Measurements from ENCODE around the gene PCDHGA2. TPM values are rescaled to one million over a fixed set of nuclear protein-coding genes. Genes with fewer than 3 reads are reported as not detected.

The PCDHGA2 gene
- total RNA-seq, 1 experiment from 2014 or later: 0.96 TPM

DNA sequence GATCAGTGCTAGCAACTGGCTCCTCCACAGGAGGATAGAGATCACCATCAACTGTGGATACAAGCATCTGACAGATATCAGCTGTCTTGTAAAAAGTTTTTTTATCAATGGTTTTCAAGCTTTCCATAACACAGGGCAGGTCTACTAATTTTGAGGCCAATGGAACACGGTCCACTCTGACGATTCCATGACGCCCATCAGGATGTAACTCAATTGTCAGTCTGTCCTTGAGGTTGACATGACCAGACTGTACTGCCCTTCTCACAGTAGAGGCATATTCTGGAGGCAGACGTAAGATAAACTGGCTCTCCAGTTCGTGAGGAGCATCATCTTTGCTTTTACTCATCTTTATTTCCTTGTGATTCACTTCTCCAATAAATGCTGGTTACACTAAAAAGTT, 18.9 kb upstream of the PCDHGA2 start:
- DNase-seq (ENCODE audit: low spot score) (no peak), ATAC-seq (no peak)
- Mint-ChIP-seq H3K36me3 (peaks cover 48% of the 10 kb centered on the region), H3K9me3 (peaks cover 33% of the 10 kb centered on the region), H3K27me3 (ENCODE audit: low read depth) (peaks cover 24% of the 10 kb centered on the region), H3K27ac (peak overlapping the region; percentile 99), H3K4me1 (peaks cover 24% of the 10 kb centered on the region), H3K4me3 (peak overlapping the region; percentile 99)
- TF ChIP-seq, protein P1, sequence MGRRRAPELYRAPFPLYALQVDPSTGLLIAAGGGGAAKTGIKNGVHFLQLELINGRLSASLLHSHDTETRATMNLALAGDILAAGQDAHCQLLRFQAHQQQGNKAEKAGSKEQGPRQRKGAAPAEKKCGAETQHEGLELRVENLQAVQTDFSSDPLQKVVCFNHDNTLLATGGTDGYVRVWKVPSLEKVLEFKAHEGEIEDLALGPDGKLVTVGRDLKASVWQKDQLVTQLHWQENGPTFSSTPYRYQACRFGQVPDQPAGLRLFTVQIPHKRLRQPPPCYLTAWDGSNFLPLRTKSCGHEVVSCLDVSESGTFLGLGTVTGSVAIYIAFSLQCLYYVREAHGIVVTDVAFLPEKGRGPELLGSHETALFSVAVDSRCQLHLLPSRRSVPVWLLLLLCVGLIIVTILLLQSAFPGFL (CRISPR knock-in tag; IDR thresholded peaks at IDR 0.05; ENCODE audit: borderline replicate concordance): no peak
- TF ChIP-seq, protein P2, sequence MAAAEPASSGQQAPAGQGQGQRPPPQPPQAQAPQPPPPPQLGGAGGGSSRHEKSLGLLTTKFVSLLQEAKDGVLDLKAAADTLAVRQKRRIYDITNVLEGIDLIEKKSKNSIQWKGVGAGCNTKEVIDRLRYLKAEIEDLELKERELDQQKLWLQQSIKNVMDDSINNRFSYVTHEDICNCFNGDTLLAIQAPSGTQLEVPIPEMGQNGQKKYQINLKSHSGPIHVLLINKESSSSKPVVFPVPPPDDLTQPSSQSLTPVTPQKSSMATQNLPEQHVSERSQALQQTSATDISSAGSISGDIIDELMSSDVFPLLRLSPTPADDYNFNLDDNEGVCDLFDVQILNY (CRISPR knock-in tag; IDR thresholded peaks at IDR 0.05): no peak
- TF ChIP-seq, protein P3, sequence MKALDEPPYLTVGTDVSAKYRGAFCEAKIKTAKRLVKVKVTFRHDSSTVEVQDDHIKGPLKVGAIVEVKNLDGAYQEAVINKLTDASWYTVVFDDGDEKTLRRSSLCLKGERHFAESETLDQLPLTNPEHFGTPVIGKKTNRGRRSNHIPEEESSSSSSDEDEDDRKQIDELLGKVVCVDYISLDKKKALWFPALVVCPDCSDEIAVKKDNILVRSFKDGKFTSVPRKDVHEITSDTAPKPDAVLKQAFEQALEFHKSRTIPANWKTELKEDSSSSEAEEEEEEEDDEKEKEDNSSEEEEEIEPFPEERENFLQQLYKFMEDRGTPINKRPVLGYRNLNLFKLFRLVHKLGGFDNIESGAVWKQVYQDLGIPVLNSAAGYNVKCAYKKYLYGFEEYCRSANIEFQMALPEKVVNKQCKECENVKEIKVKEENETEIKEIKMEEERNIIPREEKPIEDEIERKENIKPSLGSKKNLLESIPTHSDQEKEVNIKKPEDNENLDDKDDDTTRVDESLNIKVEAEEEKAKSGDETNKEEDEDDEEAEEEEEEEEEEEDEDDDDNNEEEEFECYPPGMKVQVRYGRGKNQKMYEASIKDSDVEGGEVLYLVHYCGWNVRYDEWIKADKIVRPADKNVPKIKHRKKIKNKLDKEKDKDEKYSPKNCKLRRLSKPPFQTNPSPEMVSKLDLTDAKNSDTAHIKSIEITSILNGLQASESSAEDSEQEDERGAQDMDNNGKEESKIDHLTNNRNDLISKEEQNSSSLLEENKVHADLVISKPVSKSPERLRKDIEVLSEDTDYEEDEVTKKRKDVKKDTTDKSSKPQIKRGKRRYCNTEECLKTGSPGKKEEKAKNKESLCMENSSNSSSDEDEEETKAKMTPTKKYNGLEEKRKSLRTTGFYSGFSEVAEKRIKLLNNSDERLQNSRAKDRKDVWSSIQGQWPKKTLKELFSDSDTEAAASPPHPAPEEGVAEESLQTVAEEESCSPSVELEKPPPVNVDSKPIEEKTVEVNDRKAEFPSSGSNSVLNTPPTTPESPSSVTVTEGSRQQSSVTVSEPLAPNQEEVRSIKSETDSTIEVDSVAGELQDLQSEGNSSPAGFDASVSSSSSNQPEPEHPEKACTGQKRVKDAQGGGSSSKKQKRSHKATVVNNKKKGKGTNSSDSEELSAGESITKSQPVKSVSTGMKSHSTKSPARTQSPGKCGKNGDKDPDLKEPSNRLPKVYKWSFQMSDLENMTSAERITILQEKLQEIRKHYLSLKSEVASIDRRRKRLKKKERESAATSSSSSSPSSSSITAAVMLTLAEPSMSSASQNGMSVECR (CRISPR knock-in tag; IDR thresholded peaks at IDR 0.05; ENCODE audit: borderline replicate concordance): no peak
- TF ChIP-seq MXD4 (CRISPR knock-in tag; IDR thresholded peaks at IDR 0.05; ENCODE audit: borderline replicate concordance) (no peak), HMGA2 (CRISPR knock-in tag; IDR thresholded peaks at IDR 0.05) (no peak), GABPB1 (CRISPR knock-in tag; IDR thresholded peaks at IDR 0.05) (no peak)
- TF ChIP-seq, protein P4, sequence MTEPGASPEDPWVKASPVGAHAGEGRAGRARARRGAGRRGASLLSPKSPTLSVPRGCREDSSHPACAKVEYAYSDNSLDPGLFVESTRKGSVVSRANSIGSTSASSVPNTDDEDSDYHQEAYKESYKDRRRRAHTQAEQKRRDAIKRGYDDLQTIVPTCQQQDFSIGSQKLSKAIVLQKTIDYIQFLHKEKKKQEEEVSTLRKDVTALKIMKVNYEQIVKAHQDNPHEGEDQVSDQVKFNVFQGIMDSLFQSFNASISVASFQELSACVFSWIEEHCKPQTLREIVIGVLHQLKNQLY (CRISPR knock-in tag; IDR thresholded peaks at IDR 0.05): no peak
- ChIA-PET CTCF (interaction anchor here (0.5 to 4.9 kb wide), 40 partner anchors 8 to 244 kb away, joined by 3 to 46 read pairs (median 6); partner anchors contain the start of genes PCDHB10, PCDHB11, PCDHB12 and PCDHB14), POLR2A (interaction anchor here (0.8 to 1.6 kb wide), 4 partner anchors 11 to 238 kb away, joined by 3 to 5 read pairs (median 4); partner anchors contain the start of genes PCDHB15 and PCDHGA1)

DNA sequence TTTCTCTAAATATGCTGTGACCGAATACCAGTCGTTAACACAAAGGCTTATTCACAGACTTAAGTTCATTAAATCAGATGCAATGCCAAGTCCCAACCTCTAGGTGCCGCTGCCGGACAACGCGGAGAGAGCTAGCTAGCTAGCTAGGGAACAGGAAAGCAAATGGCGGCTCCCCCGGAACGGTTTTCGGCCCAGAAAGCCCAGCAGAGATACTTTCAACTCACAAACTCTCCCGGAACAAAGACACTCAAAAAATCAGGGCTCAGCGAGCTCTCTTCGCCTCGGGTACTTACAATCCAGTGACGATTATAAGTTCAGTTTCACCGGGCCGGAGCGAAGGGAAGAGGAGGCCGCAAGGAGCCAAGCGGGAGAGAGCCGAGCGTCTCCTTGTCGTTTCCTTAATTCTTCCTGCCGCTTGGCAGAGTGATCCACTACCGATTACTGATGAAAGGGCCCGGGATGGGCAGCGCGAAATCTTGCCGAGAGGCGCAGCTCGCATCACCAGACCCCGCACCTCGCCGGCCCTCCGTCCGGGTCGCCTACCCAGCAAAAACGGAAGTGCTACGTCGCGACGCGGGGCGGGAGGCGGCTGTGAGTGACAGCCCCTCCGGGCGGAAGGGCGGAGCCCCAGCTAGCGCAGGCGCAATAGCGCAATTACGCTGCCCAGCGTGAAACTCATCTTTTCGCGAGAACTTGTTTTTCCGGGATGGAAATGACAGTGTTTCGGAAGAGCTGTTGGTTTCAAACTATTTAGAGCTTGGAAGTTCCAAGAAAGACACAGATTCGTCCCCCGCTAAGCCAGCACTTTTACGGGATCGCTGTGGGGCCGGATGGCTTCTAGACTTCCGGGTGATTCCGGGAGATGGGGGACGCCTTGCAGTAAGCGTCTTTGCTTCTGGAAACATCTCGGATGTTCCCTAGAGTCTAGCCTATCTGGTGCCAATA, 18.1 kb upstream of the PCDHGA2 start, which contains the start of gene TAF7:
TAF7 (minus strand) TSS at position 560 of the 945 bp plus-strand sequence. CDS start 740 bp downstream, outside the sequence.
- Mint-ChIP-seq H3K4me3 (peak within 1 kb of the TSS; percentile 99), H3K36me3 (peaks cover 46% of the 10 kb centered on the region), H3K4me1 (peaks cover 24% of the 10 kb centered on the region), H3K27ac (peak within 1 kb of the TSS; percentile 99), H3K27me3 (ENCODE audit: low read depth) (peaks cover 24% of the 10 kb centered on the region), H3K9me3 (peaks cover 33% of the 10 kb centered on the region)
- ChIA-PET POLR2A (interaction anchor here (0.6 to 1.6 kb wide), 9 partner anchors 10 to 237 kb away, joined by 3 to 8 read pairs (median 4); partner anchors contain the start of genes PCDHB15, PCDHB2, PCDHGA1 and PCDHGA2), CTCF (interaction anchor here (0.5 to 4.9 kb wide), 43 partner anchors 9 to 316 kb away, joined by 3 to 46 read pairs (median 5); partner anchors contain the start of genes HDAC3, PCDHB10, PCDHB11 and PCDHB12)
- peak; percentile 94 for ATAC-seq
- peak; percentile 95 for DNase-seq (ENCODE audit: low spot score)
- TF ChIP-seq, protein P5, sequence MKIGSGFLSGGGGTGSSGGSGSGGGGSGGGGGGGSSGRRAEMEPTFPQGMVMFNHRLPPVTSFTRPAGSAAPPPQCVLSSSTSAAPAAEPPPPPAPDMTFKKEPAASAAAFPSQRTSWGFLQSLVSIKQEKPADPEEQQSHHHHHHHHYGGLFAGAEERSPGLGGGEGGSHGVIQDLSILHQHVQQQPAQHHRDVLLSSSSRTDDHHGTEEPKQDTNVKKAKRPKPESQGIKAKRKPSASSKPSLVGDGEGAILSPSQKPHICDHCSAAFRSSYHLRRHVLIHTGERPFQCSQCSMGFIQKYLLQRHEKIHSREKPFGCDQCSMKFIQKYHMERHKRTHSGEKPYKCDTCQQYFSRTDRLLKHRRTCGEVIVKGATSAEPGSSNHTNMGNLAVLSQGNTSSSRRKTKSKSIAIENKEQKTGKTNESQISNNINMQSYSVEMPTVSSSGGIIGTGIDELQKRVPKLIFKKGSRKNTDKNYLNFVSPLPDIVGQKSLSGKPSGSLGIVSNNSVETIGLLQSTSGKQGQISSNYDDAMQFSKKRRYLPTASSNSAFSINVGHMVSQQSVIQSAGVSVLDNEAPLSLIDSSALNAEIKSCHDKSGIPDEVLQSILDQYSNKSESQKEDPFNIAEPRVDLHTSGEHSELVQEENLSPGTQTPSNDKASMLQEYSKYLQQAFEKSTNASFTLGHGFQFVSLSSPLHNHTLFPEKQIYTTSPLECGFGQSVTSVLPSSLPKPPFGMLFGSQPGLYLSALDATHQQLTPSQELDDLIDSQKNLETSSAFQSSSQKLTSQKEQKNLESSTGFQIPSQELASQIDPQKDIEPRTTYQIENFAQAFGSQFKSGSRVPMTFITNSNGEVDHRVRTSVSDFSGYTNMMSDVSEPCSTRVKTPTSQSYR (CRISPR knock-in tag; IDR thresholded peaks at IDR 0.05): no peak
- TF ChIP-seq NFYB (CRISPR knock-in tag; conservative IDR thresholded peaks at IDR 0.05; ENCODE audit: low read depth): no peak
- TF ChIP-seq KAT7 (CRISPR knock-in tag; IDR thresholded peaks at IDR 0.05; ENCODE audit: borderline replicate concordance): no peak
- TF ChIP-seq NR1H2 (CRISPR knock-in tag; IDR thresholded peaks at IDR 0.05): 0 out of 2 replicates have a peak, but pooled peaks have one; percentile 48
- TF ChIP-seq ZNF396 (CRISPR knock-in tag; IDR thresholded peaks at IDR 0.05; ENCODE audit: borderline replicate concordance): no peak
- no peak for TF ChIP-seq EMX1 (CRISPR knock-in tag; IDR thresholded peaks at IDR 0.05)
- TF ChIP-seq, protein P6, sequence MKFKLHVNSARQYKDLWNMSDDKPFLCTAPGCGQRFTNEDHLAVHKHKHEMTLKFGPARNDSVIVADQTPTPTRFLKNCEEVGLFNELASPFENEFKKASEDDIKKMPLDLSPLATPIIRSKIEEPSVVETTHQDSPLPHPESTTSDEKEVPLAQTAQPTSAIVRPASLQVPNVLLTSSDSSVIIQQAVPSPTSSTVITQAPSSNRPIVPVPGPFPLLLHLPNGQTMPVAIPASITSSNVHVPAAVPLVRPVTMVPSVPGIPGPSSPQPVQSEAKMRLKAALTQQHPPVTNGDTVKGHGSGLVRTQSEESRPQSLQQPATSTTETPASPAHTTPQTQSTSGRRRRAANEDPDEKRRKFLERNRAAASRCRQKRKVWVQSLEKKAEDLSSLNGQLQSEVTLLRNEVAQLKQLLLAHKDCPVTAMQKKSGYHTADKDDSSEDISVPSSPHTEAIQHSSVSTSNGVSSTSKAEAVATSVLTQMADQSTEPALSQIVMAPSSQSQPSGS (CRISPR knock-in tag; IDR thresholded peaks at IDR 0.05; ENCODE audit: borderline replicate concordance, low read depth): no peak
- TF ChIP-seq TCF7 (CRISPR knock-in tag; IDR thresholded peaks at IDR 0.05; ENCODE audit: low read depth): no peak
- 0 out of 2 replicates have a peak, but pooled peaks have one; percentile 12 for TF ChIP-seq ELF4 (CRISPR knock-in tag; IDR thresholded peaks at IDR 0.05; ENCODE audit: low read depth)
- no peak for TF ChIP-seq CREB1 (CRISPR knock-in tag; IDR thresholded peaks at IDR 0.05)
- TF ChIP-seq NFE2L1 (CRISPR knock-in tag; IDR thresholded peaks at IDR 0.05): 0 out of 2 replicates have a peak, but pooled peaks have one; percentile 28
- TF ChIP-seq, protein P7, sequence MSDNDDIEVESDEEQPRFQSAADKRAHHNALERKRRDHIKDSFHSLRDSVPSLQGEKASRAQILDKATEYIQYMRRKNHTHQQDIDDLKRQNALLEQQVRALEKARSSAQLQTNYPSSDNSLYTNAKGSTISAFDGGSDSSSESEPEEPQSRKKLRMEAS (CRISPR knock-in tag; IDR thresholded peaks at IDR 0.05): peak; percentile 78

Measured in WTC11 (cell line).